GM21526 (cell line): ENCODE results near the gene LDAF1.
"Not testable (repeated sequence)": the region's sequence is repeated elsewhere in the genome, so short reads cannot be mapped to it uniquely, and the experiment has no call there.

Experiments used
- ATAC-seq: cut with Tn5 transposase; IDR thresholded peaks from one replicate; pipeline ENCODE4 v1.9.1; 2021; ENCODE audit warnings: moderate library complexity; ENCODE audit not compliant: unreplicated experiment, low FRiP score

LDAF1 gene

GRCh38 chr16:21158208-21159110 is at the start of gene LDAF1:
Gene LDAF1 (plus strand): TSS chr16:21158674. CDS start chr16:21161183, 2,509 bp downstream.
- peak; percentile 85 for ATAC-seq

- ATAC-seq = not testable (repeated sequence)
These were observed 42.9 kb upstream of the LDAF1 start for GRCh38 chr16:21115551-21115950.

GRCh38 chr16:21116148-21116693 is 42.3 kb upstream of the LDAF1 start:
- ATAC-seq = no peak

GRCh38 chr16:21117567-21117966 is 40.9 kb upstream of the LDAF1 start:
- ATAC-seq = no peak

- no peak for ATAC-seq
These were observed 37.4 kb upstream of the LDAF1 start for GRCh38 chr16:21120976-21121520.

GRCh38 chr16:21125191-21125590 is 33.3 kb upstream of the LDAF1 start:
- ATAC-seq = no peak

GRCh38 chr16:21126518-21126917 is 32.0 kb upstream of the LDAF1 start:
- no peak for ATAC-seq

- ATAC-seq = no peak
These were observed 29.5 kb upstream of the LDAF1 start for GRCh38 chr16:21128991-21129390.

GRCh38 chr16:21130811-21131210 is 27.7 kb upstream of the LDAF1 start:
- ATAC-seq = no peak

GRCh38 chr16:21134053-21134452 is 24.4 kb upstream of the LDAF1 start:
- ATAC-seq = no peak

GRCh38 chr16:21145738-21146137 is 12.7 kb upstream of the LDAF1 start:
- ATAC-seq = no peak

GRCh38 chr16:21150375-21151001 is 8.0 kb upstream of the LDAF1 start, which contains the start of gene DNAH3:
Gene DNAH3 (minus strand): TSS chr16:21150846. CDS start chr16:21150319, 527 bp downstream.
- ATAC-seq = no peak

GRCh38 chr16:21152160-21153030 is 6.1 kb upstream of the LDAF1 start:
- ATAC-seq = not testable (repeated sequence)

GRCh38 chr16:21153124-21153729 is 5.2 kb upstream of the LDAF1 start:
- not testable (repeated sequence) for ATAC-seq

- ATAC-seq = not testable (repeated sequence)
These were observed 2.5 kb upstream of the LDAF1 start for GRCh38 chr16:21156011-21156410.

- no peak for ATAC-seq
These were observed 1.6 kb upstream of the LDAF1 start for GRCh38 chr16:21156767-21157467.

GRCh38 chr16:21157632-21158031 is 842 bp upstream of the LDAF1 start:
- ATAC-seq = no peak

- ATAC-seq = no peak
These were observed 942 bp downstream of the LDAF1 start for GRCh38 chr16:21159281-21159951.

GRCh38 chr16:21160276-21160675 is 1.8 kb downstream of the LDAF1 start:
- ATAC-seq = no peak
